ENCODE results near the gene VMAC. TPM values are rescaled to one million over a fixed set of nuclear protein-coding genes. Genes with fewer than 3 reads are reported as not detected.

VMAC gene
- total and polyA plus RNA-seq, 2 experiments from 2014 or later, result 2.1 to 4.4 TPM

DNA sequence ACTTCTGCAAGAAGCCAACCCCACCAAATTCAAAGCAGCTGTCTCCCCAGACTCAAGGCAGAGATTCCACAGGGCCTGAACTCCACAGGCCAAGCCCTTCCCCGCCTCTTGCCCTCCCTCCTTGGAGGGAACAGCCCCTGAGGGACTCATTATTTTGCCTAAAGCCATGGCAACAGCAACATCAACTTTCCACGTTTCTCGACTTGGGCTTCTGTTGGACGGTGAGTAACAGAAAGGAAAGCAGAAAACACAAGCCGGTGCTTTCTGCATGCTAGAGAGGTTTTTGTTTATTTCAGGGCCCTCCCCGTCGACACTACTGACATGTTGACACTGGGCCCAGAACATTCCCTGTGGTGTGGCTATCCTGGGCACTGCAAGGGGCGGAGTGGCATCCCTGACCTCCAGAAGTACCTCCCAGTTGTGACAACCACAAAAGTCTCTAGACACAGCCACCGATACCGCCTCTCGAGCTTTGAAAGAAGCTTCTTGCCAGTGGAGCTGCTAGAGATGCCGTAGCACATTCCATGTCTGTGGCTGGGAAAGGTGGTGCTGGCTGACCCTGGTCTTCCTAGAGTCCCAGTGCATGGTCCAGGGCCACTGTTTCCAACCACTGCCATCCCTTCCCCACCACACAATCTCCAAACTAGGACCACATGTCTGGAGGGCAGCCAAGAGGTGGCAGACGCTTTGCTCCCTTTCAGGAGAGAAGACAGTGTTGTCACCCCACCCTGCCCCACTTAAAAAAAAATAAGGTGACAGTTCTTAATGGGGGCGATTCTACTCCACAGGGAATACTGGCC is 22.2 kb downstream of the VMAC start:
- H4K20me1 ChIP-seq (ENCODE audit: insufficient read depth), result no peaks in the 10 kb centered on the region
- no peaks in the 10 kb centered on the region for H3K9me3 ChIP-seq (ENCODE audit: low read depth)
- peaks cover 16% of the 10 kb centered on the region for H3K4me1 ChIP-seq (ENCODE audit: insufficient read depth)
- no peak overlapping the region for H2AFZ ChIP-seq
- H3K27me3 ChIP-seq (replicated peaks; ENCODE audit: insufficient read depth), result no peaks in the 10 kb centered on the region
- peaks cover 29% of the 10 kb centered on the region for H3F3A ChIP-seq (ENCODE audit: insufficient read depth)
- H3K27ac ChIP-seq, result peak overlapping the region; percentile 89
- TF ChIP-seq EZH2 (IDR thresholded peaks at IDR 0.05; ENCODE audit: insufficient read depth, poor library complexity, severe bottlenecking) (no peak), EZH2phosphoT487 (IDR thresholded peaks at IDR 0.05; ENCODE audit: insufficient read depth, low read depth) (no peak)
- H3K9me2 ChIP-seq (ENCODE audit: insufficient read depth), result no peaks in the 10 kb centered on the region
- peak overlapping the region; percentile 55 for H3K4me2 ChIP-seq (ENCODE audit: unreplicated experiment)
- whole genome bisulfite sequencing, 2 experiments (ENCODE audit: low coverage in 1 of 2, low lambda C conversion rate in 2 of 2, missing lambda C conversion rate in 2 of 2), result 23 to 25% methylated on average over 14 of the region's 14 CpGs
- H3K36me3 ChIP-seq (ENCODE audit: low read depth), result peaks cover 50% of the 10 kb centered on the region
- DNase-seq, result peak; percentile 94
- peak overlapping the region; percentile 71 for H3K9ac ChIP-seq
- H3K4me3 ChIP-seq, result no peak overlapping the region
- H3K79me2 ChIP-seq (ENCODE audit: insufficient read depth), result no peaks in the 10 kb centered on the region
- in situ Hi-C loops (cut with MboI), result no loop called here

DNA sequence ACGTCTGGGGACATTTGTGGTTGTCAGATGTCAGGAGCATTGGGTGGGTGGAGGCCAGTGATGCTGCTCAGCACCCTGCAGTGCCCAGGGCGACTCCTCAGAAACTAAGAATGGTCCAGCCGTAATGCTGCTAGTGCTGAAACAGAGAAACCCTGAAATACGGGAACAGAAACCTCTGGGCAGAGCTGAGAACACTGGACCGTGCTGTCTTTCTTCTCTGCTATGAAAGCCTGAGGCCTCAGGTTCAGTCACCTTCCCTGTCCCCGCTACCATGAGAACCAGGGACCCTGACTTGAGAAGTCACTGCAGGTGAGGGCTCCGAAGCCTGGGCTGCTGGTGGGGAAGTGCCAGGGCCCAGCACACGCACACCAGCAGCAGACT is 22.8 kb downstream of the VMAC start:
- 59 to 61% methylated on average over 8 of the region's 8 CpGs for WGBS, 2 experiments (ENCODE audit: low coverage in 1 of 2, low lambda C conversion rate in 2 of 2, missing lambda C conversion rate in 2 of 2)
- TF ChIP-seq EZH2 (IDR thresholded peaks at IDR 0.05; ENCODE audit: insufficient read depth, poor library complexity, severe bottlenecking) (no peak), EZH2phosphoT487 (IDR thresholded peaks at IDR 0.05; ENCODE audit: insufficient read depth, low read depth) (no peak)
- Histone ChIP-seq H3K4me1 (ENCODE audit: insufficient read depth) (peaks cover 16% of the 10 kb centered on the region), H3K9me2 (ENCODE audit: insufficient read depth) (no peaks in the 10 kb centered on the region), H3K9ac (peak overlapping the region; percentile 71), H3K36me3 (ENCODE audit: low read depth) (peaks cover 46% of the 10 kb centered on the region), H3K4me2 (ENCODE audit: unreplicated experiment) (peak overlapping the region; percentile 55), H4K20me1 (ENCODE audit: insufficient read depth) (no peaks in the 10 kb centered on the region), H3F3A (ENCODE audit: insufficient read depth) (peaks cover 29% of the 10 kb centered on the region), H2AFZ (no peak overlapping the region), H3K27me3 (replicated peaks; ENCODE audit: insufficient read depth) (no peaks in the 10 kb centered on the region), H3K4me3 (no peak overlapping the region), H3K9me3 (ENCODE audit: low read depth) (no peaks in the 10 kb centered on the region), H3K79me2 (ENCODE audit: insufficient read depth) (peaks cover 4% of the 10 kb centered on the region; the same call in 1 of the 2 replicates), H3K27ac (peak overlapping the region; percentile 89)
- in situ Hi-C loops (cut with MboI), result no loop called here
- peak; percentile 21 for DNase-seq

DNA sequence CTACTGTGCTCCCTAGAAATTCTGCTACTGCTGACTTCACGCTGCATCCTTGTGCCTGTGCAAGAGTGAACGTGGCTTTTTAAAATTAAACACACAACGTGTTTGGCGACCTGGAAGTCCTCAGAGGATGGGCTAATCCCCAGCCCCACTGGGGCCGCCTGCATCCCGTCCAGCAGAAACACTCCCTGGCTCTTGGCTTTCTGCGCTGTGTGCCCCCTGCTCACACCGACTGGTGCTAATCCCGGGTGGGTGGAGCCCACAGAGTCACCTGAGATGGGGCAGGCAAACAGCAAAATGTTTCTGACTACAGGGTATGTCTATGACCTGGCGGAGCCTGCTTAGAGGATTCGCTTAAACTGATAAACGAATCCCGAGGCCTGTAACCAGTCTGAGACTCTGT is 24.5 kb downstream of the VMAC start:
- no peak for DNase-seq
- no peak for TF ChIP-seq EZH2 (IDR thresholded peaks at IDR 0.05; ENCODE audit: insufficient read depth, poor library complexity, severe bottlenecking)
- TF ChIP-seq EZH2phosphoT487 (IDR thresholded peaks at IDR 0.05; ENCODE audit: insufficient read depth, low read depth), result no peak
- H3K4me1 ChIP-seq (ENCODE audit: insufficient read depth), result peaks cover 22% of the 10 kb centered on the region

DNA sequence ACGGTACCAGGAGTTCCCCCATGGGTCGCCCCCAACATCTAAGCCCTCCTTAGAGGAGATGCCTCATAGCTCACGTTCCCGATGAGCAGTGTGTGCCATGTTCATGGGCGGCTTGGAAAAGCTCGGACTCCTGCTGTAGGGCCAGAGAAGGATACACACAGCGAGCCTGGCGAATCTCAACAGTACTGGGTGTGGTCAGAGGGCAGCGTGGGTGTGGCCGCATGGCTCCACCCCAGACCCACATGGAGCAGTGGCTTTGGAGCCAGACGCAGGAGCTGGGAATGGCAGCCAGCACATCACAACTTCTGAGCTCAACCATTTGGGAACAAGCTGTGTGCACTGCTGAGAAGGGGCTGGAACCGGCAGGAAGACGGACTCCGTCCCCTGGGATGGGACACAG is 25.0 kb downstream of the VMAC start:
- peaks cover 24% of the 10 kb centered on the region for H3K79me2 ChIP-seq (ENCODE audit: insufficient read depth)
- peaks cover 40% of the 10 kb centered on the region for H3F3A ChIP-seq (ENCODE audit: insufficient read depth)
- H2AFZ ChIP-seq, result no peak overlapping the region
- WGBS, 2 experiments (ENCODE audit: low coverage in 1 of 2, low lambda C conversion rate in 2 of 2, missing lambda C conversion rate in 2 of 2), result 51 to 59% methylated on average over 14 of the region's 14 CpGs
- DNase-seq, result no peak
- no peaks in the 10 kb centered on the region for H4K20me1 ChIP-seq (ENCODE audit: insufficient read depth)
- TF ChIP-seq EZH2 (IDR thresholded peaks at IDR 0.05; ENCODE audit: insufficient read depth, poor library complexity, severe bottlenecking), result no peak
- no peak for TF ChIP-seq EZH2phosphoT487 (IDR thresholded peaks at IDR 0.05; ENCODE audit: insufficient read depth, low read depth)
- H3K36me3 ChIP-seq (ENCODE audit: low read depth), result peaks cover 31% of the 10 kb centered on the region
- no peaks in the 10 kb centered on the region for H3K9me3 ChIP-seq (ENCODE audit: low read depth)
- peaks cover 27% of the 10 kb centered on the region for H3K4me1 ChIP-seq (ENCODE audit: insufficient read depth)
- no peaks in the 10 kb centered on the region for H3K27me3 ChIP-seq (replicated peaks; ENCODE audit: insufficient read depth)
- no peaks in the 10 kb centered on the region for H3K9me2 ChIP-seq (ENCODE audit: insufficient read depth)
- no peak overlapping the region for H3K4me3 ChIP-seq
- H3K27ac ChIP-seq, result no peak overlapping the region
- no peak overlapping the region for H3K9ac ChIP-seq
- in situ Hi-C loops (cut with MboI), result no loop called here
- no peak overlapping the region for H3K4me2 ChIP-seq (ENCODE audit: unreplicated experiment)

More for the DNA sequence above, 24.5 kb downstream of the VMAC start:
- peaks cover 35% of the 10 kb centered on the region for H3K36me3 ChIP-seq (ENCODE audit: low read depth)
- WGBS, 2 experiments (ENCODE audit: low coverage in 1 of 2, low lambda C conversion rate in 2 of 2, missing lambda C conversion rate in 2 of 2), result 90 to 91% methylated on average over 13 of the region's 13 CpGs
- H3K27me3 ChIP-seq (replicated peaks; ENCODE audit: insufficient read depth), result no peaks in the 10 kb centered on the region
- no peak overlapping the region for H3K9ac ChIP-seq
- peaks cover 22% of the 10 kb centered on the region for H3K79me2 ChIP-seq (ENCODE audit: insufficient read depth)
- no peak overlapping the region for H3K27ac ChIP-seq
- peaks cover 36% of the 10 kb centered on the region for H3F3A ChIP-seq (ENCODE audit: insufficient read depth)
- in situ Hi-C loops (cut with MboI), result no loop called here
- no peak overlapping the region for H2AFZ ChIP-seq
- no peak overlapping the region for H3K4me2 ChIP-seq (ENCODE audit: unreplicated experiment)
- no peaks in the 10 kb centered on the region for H3K9me2 ChIP-seq (ENCODE audit: insufficient read depth)
- no peak overlapping the region for H3K4me3 ChIP-seq
- H4K20me1 ChIP-seq (ENCODE audit: insufficient read depth), result no peaks in the 10 kb centered on the region
- no peaks in the 10 kb centered on the region for H3K9me3 ChIP-seq (ENCODE audit: low read depth)

Data from GM23248 (cell line).